HepG2 (cell line): Measurements from ENCODE around the gene KRTAP5-6. TPM values are rescaled to one million over a fixed set of nuclear protein-coding genes. Genes with fewer than 3 reads are reported as not detected.

Experiments
- FOXA3 ChIP-seq: IDR thresholded peaks from 2 replicates; pipeline ENCODE4 v1.6.1; 2016; ENCODE audit warnings: missing genetic modification reagents, missing compliant biosample characterization
- FOXP4 ChIP-seq: sonication (generic); formaldehyde crosslinking; IDR thresholded peaks from 2 replicates; pipeline ENCODE4 v1.4.0; 2020; ENCODE audit warnings: missing genetic modification reagents
- MED8 ChIP-seq: sonication (generic); formaldehyde crosslinking; IDR thresholded peaks from 2 replicates; pipeline ENCODE4 v1.8.1; 2023; ENCODE audit warnings: mild to moderate bottlenecking, missing genetic modification reagents; ENCODE audit not compliant: insufficient replicate concordance
- MTERF4 ChIP-seq: sonication (generic); formaldehyde crosslinking; IDR thresholded peaks from 2 replicates; pipeline ENCODE4 v1.8.0; 2023; ENCODE audit warnings: mild to moderate bottlenecking, missing genetic modification reagents
- ONECUT2 ChIP-seq: sonication (generic); formaldehyde crosslinking; IDR thresholded peaks from 2 replicates; pipeline ENCODE4 v1.4.0; 2020; ENCODE audit warnings: missing genetic modification reagents
- PAXIP1 ChIP-seq: sonication (generic); formaldehyde crosslinking; conservative IDR thresholded peaks from 2 replicates; pipeline ENCODE4 v1.4.0; 2020; ENCODE audit warnings: mild to moderate bottlenecking, missing genetic modification reagents, moderate library complexity
- RBM39 ChIP-seq: fragments of 200-400 bp; formaldehyde crosslinking; IDR thresholded peaks from one replicate; pipeline ENCODE4 v1.6.1; 2018; ENCODE audit warnings: antibody characterized with exemption, mild to moderate bottlenecking, low read depth, low read length; ENCODE audit not compliant: poor library complexity, severe bottlenecking
- STAT6 ChIP-seq: sonication (generic); formaldehyde crosslinking; IDR thresholded peaks from 2 replicates; pipeline ENCODE4 v1.4.0; 2020; ENCODE audit warnings: missing genetic modification reagents, mild to moderate bottlenecking, borderline replicate concordance
- TAF1 ChIP-seq: sonication (generic); formaldehyde crosslinking; IDR thresholded peaks from 2 replicates; pipeline ENCODE4 v1.4.0; 2020; ENCODE audit warnings: missing genetic modification reagents
- ZNF232 ChIP-seq: sonication (generic); formaldehyde crosslinking; IDR thresholded peaks from 2 replicates; pipeline ENCODE4 v1.4.0; 2020; ENCODE audit warnings: missing genetic modification reagents, borderline replicate concordance
- ZNF280B ChIP-seq: sonication (generic); formaldehyde crosslinking; IDR thresholded peaks from 2 replicates; pipeline ENCODE4 v1.5.0; 2020; ENCODE audit warnings: missing genetic modification reagents, mild to moderate bottlenecking, borderline replicate concordance
- ZNF546 ChIP-seq: sonication (generic); formaldehyde crosslinking; conservative IDR thresholded peaks from 2 replicates; pipeline ENCODE4 v1.8.1; 2023; ENCODE audit warnings: mild to moderate bottlenecking, missing genetic modification reagents
- ZNF713 ChIP-seq: sonication (generic); formaldehyde crosslinking; IDR thresholded peaks from 2 replicates; pipeline ENCODE4 v1.4.0; 2020; ENCODE audit warnings: mild to moderate bottlenecking, missing genetic modification reagents
- ZSCAN20 ChIP-seq: sonication (generic); formaldehyde crosslinking; IDR thresholded peaks from 2 replicates; pipeline ENCODE4 v1.4.0; 2020; ENCODE audit warnings: missing genetic modification reagents, mild to moderate bottlenecking, borderline replicate concordance
- polyA plus RNA-seq, 8 experiments: library from polyadenylated mRNA; depleted of rRNA in 3 of 8; stranded (reverse) in 7 of 8; unstranded in 1 of 8; fragments of >200 nt; fragmentation: Illumina TruSeq in 4 of 8; extraction: Trizol in 4 of 8; gene quantifications; 2 replicates each; pipeline versions ENCODE4 v1.2.1 to v1.2.3, GENCODE V29; 2011 to 2016; ENCODE audit warnings: low read depth in 4 of 8, missing spikeins in 1 of 8, mixed read lengths in 1 of 8; ENCODE audit not compliant: insufficient read depth in 1 of 8
- total RNA-seq, 5 experiments: library from RNA; depleted of rRNA; stranded (reverse); fragments of >200 nt; fragmentation: Illumina TruSeq; extraction: Trizol; gene quantifications; 2 replicates each; pipeline ENCODE4 v1.2.3, GENCODE V29; 2016; ENCODE audit warnings: low read depth in 1 of 5

The KRTAP5-6 gene
- total and polyA plus RNA-seq, 2 of the 13 experiments (the other 11 are each of a cell fraction or from before 2014, with no cell fraction given) = not detected

- TF ChIP-seq FOXP4 (CRISPR knock-in tag) (no peak), ONECUT2 (0 out of 2 replicates have a peak, but pooled peaks have one; percentile 14), RBM39 (peak; percentile 13), PAXIP1 (0 out of 2 replicates have a peak, but pooled peaks have one; percentile 16), TAF1 (CRISPR knock-in tag) (no peak), ZNF713 (CRISPR knock-in tag) (peak; percentile 68; the same call in 1 of the 2 replicates), STAT6 (CRISPR knock-in tag) (peak; percentile 61; the same call in 1 of the 2 replicates), FOXA3 (CRISPR knock-in tag) (peak; percentile 17; the same call in 1 of the 2 replicates), ZNF546 (CRISPR knock-in tag) (0 out of 2 replicates have a peak, but pooled peaks have one; percentile 7), ZNF232 (CRISPR knock-in tag) (0 out of 2 replicates have a peak, but pooled peaks have one; percentile 62), ZNF280B (CRISPR knock-in tag) (peak; percentile 43; the same call in 1 of the 2 replicates), MED8 (CRISPR knock-in tag) (no peak), MTERF4 (no peak), ZSCAN20 (CRISPR knock-in tag) (0 out of 2 replicates have a peak, but pooled peaks have one; percentile 63)
Observed at GRCh38 chr11:1652771-1653540, 44.0 kb upstream of the KRTAP5-6 start (continued).
